Hepatocyte (in vitro differentiated cells): ENCODE results near the gene RNASE7. TPM values are rescaled to one million over a fixed set of nuclear protein-coding genes. Genes with fewer than 3 reads are reported as not detected.

Experiments used
- DNase-seq: peaks from one replicate; pipeline ENCODE4 v3.0.0-alpha.2; 2016; ENCODE audit warnings: low spot score
- H2AFZ ChIP-seq: fragments of 200-600 bp; sonication (generic); 2 replicates; pipeline ENCODE4 v1.6.0; 2016; ENCODE audit warnings: antibody characterized with exemption, mild to moderate bottlenecking
- H3K27ac ChIP-seq: fragments of 200-600 bp; sonication (generic); 2 replicates; pipeline ENCODE4 v1.5.1; 2016; ENCODE audit warnings: mild to moderate bottlenecking
- H3K27me3 ChIP-seq: fragments of 200-600 bp; sonication (generic); 2 replicates; pipeline ENCODE4 v1.6.1; 2016
- H3K36me3 ChIP-seq: fragments of 200-600 bp; sonication (generic); replicated peaks from 2 replicates; pipeline ENCODE4 v1.5.1; 2016; ENCODE audit warnings: low read depth; ENCODE audit not compliant: insufficient read depth
- H3K4me1 ChIP-seq: fragments of 200-600 bp; sonication (generic); 2 replicates; pipeline ENCODE4 v1.5.1; 2016; ENCODE audit warnings: mild to moderate bottlenecking, moderate library complexity; ENCODE audit not compliant: insufficient read depth
- H3K4me2 ChIP-seq: fragments of 200-600 bp; sonication (generic); 2 replicates; pipeline ENCODE4 v1.6.0; 2016
- H3K4me3 ChIP-seq: fragments of 200-600 bp; sonication (generic); 2 replicates; pipeline ENCODE4 v1.5.1; 2016; ENCODE audit warnings: mild to moderate bottlenecking
- H3K79me2 ChIP-seq: fragments of 200-600 bp; sonication (generic); 2 replicates; pipeline ENCODE4 v1.6.0; 2017; ENCODE audit warnings: mild to moderate bottlenecking
- H3K9me2 ChIP-seq: fragments of 200-600 bp; sonication (generic); replicated peaks from 2 replicates; pipeline ENCODE4 v1.6.0; 2017; ENCODE audit warnings: mild to moderate bottlenecking; ENCODE audit not compliant: insufficient read depth
- H3K9me3 ChIP-seq: fragments of 200-600 bp; sonication (generic); 2 replicates; pipeline ENCODE4 v1.5.1; 2016; ENCODE audit warnings: low read depth, mild to moderate bottlenecking
- H4K20me1 ChIP-seq: fragments of 200-600 bp; sonication (generic); 2 replicates; pipeline ENCODE4 v1.6.0; 2016; ENCODE audit warnings: mild to moderate bottlenecking; ENCODE audit not compliant: insufficient read depth, poor library complexity, severe bottlenecking
- EZH2 ChIP-seq: fragments of 200-600 bp; sonication (generic); IDR thresholded peaks from 2 replicates; pipeline ENCODE4 v1.6.1; 2016; ENCODE audit warnings: antibody characterized with exemption, mild to moderate bottlenecking, borderline replicate concordance
- EZH2phosphoT487 ChIP-seq: fragments of 200-600 bp; sonication (generic); IDR thresholded peaks from one replicate; pipeline ENCODE4 v1.6.1; 2018; ENCODE audit warnings: antibody characterized with exemption, mild to moderate bottlenecking, low read depth, moderate library complexity; ENCODE audit not compliant: unreplicated experiment, severe bottlenecking
- WGBS: methylation state at CpG from one replicate; pipeline ENCODE4 v1.1.6; 2016; ENCODE audit warnings: low lambda C conversion rate; ENCODE audit errors: missing lambda C conversion rate; 5-methylcytosine and 5-hydroxymethylcytosine counted together
- polyA plus RNA-seq: library from polyadenylated mRNA; unstranded; fragments of >200 nt; fragmentation: Nextera tagmentation; extraction: Ambion mirVana; gene quantifications from 2 replicates; pipeline ENCODE4 v1.2.1, GENCODE V29; 2016
- total RNA-seq: library from RNA; depleted of rRNA; stranded (reverse); fragments of >200 nt; gene quantifications from 2 replicates; pipeline ENCODE4 v1.2.3, GENCODE V29; 2014
- TF ChIP-seq, protein P1 (sequence below): fragments of 200-600 bp; sonication (generic); IDR thresholded peaks from 2 replicates; pipeline ENCODE4 v1.5.1; 2016; ENCODE audit warnings: antibody characterized with exemption, mild to moderate bottlenecking; ENCODE audit not compliant: poor library complexity

The RNASE7 gene
- total and polyA plus RNA-seq, 2 experiments from 2014 or later, result not detected

DNA sequence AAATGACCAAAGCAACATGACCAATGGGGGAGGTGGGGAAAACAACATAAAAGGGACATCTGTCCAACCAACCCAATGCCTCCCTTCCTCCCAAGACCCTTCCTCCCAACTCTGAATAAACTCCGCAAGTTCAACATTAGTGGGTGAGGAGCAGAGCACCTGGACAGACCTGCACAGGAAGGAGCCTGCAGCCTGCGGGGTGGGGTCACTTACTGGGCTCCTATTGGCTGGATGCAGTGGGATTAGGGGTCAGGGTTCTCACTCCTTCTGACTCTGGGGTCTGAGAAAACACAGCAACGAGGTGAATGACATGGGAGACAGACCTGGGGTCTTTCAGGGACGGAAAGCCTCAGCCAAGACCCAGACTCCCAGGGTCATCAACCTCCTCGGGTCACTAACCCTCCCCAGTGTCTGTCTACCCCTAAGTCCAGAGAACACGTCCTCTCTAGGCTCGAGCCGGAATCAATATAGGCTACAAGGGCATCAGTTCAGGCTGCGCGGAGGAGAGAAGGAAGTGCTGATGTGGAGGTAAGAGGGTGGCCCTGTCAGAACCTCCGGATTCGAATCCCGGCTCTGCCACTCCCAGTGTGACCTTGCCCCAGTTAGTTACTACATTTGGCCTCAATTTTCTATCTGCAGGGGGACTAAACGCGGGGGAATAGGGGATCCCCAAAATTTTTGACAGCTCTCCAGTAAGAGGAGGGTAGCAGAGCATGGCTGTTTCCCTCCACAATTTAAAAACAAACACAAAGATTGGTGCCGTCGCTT is 18.2 kb upstream of the RNASE7 start:
- H3K27me3 ChIP-seq, result no peaks in the 10 kb centered on the region
- peak overlapping the region; percentile 94 for H3K4me2 ChIP-seq
- peak overlapping the region; percentile 58 for H2AFZ ChIP-seq
- peak overlapping the region; percentile 82 for H3K27ac ChIP-seq
- 17% methylated on average over 17 of the region's 17 CpGs for WGBS
- H3K9me3 ChIP-seq, result no peaks in the 10 kb centered on the region
- H3K4me1 ChIP-seq, result peaks cover 16% of the 10 kb centered on the region
- DNase-seq, result peak; percentile 27
- no peaks in the 10 kb centered on the region for H3K9me2 ChIP-seq
- TF ChIP-seq, protein P1, sequence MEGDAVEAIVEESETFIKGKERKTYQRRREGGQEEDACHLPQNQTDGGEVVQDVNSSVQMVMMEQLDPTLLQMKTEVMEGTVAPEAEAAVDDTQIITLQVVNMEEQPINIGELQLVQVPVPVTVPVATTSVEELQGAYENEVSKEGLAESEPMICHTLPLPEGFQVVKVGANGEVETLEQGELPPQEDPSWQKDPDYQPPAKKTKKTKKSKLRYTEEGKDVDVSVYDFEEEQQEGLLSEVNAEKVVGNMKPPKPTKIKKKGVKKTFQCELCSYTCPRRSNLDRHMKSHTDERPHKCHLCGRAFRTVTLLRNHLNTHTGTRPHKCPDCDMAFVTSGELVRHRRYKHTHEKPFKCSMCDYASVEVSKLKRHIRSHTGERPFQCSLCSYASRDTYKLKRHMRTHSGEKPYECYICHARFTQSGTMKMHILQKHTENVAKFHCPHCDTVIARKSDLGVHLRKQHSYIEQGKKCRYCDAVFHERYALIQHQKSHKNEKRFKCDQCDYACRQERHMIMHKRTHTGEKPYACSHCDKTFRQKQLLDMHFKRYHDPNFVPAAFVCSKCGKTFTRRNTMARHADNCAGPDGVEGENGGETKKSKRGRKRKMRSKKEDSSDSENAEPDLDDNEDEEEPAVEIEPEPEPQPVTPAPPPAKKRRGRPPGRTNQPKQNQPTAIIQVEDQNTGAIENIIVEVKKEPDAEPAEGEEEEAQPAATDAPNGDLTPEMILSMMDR, result no peak
- no peak for TF ChIP-seq EZH2phosphoT487
- TF ChIP-seq EZH2, result no peak
- H3K79me2 ChIP-seq, result peaks cover 14% of the 10 kb centered on the region
- no peaks in the 10 kb centered on the region for H3K36me3 ChIP-seq
- peak overlapping the region; percentile 76 for H3K4me3 ChIP-seq
- H4K20me1 ChIP-seq, result no peaks in the 10 kb centered on the region

DNA sequence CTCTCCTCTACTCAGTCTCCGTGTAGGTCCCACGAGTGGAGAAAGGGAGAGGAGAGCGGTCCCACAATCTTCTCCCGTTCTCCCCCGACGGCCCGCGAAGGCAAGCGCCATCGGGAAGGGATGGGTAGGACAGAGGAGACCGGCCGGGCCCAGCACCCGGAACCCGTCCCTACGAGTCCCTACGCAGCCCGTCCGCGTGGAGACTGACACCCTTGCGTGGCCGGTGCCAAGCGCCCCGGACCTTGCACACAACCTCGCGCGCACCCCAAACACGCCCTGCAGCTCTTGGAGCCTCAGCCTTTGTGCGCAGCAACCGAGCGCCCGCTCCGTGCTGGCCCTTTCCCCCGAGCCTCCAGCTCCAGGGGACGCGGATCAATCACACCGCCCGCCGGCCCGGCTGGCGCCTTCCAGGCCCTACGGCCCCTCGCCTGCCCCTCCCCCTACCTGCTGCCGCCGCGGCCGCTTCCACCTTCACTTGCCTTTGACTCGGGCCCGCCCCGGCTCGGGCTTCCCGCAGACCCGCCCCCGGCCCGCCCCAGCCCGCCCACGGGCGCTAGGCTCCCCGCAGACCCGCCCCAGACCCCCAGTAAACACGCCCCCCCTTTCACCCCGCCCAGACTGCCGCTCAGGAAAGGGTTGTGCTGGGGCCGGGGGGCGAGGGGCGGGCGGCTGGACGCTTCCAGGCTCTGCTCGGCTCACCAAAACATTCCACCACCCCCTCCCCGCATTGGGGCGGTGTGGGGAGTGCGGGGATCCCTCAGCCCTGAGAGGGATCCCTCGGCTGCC is 17.4 kb upstream of the RNASE7 start, which contains the start of gene NDRG2:
NDRG2 (minus strand) TSS at position 477 of the 786 bp plus-strand sequence. CDS start 1,746 bp downstream, outside the sequence.
- Histone ChIP-seq H3K4me3 (peak within 1 kb of the TSS; percentile 76), H3K27me3 (no peaks in the 10 kb centered on the region), H3K79me2 (peaks cover 14% of the 10 kb centered on the region), H3K36me3 (no peaks in the 10 kb centered on the region), H3K9me2 (no peaks in the 10 kb centered on the region), H4K20me1 (no peaks in the 10 kb centered on the region), H3K4me1 (peaks cover 16% of the 10 kb centered on the region), H3K4me2 (peak within 1 kb of the TSS; percentile 94), H3K9me3 (no peaks in the 10 kb centered on the region), H2AFZ (peak within 1 kb of the TSS; percentile 58), H3K27ac (peak within 1 kb of the TSS; percentile 82)
- TF ChIP-seq EZH2 (no peak), EZH2phosphoT487 (no peak)
- TF ChIP-seq, protein P1, result no peak
- under 1% methylated on average over 45 of the region's 72 CpGs for WGBS
- DNase-seq, result peak; percentile 92

DNA sequence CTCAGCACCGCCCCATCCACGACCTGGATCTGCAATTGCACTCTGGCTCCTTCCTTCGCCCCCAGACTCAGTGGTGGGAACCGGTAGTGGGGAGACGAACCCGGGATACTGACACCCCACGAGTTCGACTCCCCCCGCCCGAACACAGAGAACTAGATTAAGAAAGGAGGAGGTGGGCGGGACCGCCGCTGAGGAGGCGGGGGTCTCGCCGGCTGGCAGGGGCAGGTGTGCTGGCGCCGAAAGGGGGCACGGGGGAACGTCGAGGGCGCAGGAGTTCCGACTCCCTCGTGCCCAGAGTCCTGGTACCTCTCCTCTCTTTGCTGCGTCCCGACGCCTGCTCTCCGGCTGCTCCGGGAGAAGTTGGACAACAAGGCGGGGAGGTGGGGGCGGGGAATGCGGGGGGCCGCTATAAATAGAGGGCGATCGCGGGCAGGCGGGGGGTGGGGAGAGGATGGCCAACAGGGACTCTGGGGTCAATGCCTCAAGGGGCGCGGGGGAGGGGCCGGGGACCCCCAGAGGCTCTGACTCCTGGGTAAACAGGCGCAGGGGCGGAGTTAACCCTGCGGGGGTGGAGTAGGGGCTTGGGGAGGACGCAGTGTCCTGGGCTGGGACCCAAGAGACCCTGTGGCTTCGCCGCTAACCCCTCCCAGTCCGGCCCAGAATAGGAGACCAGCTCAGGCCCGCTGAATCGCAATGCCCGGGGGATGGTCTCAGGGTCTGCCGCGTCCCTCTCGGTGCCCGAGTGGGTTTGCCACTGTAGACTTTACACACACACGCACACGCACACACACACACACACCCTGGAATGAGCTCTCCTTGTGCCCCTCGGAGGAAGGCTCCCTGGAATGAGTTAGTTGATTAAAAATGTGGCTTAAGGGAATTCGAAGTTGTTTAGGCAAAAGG is 16.5 kb upstream of the RNASE7 start:
- no peaks in the 10 kb centered on the region for H3K9me3 ChIP-seq
- peak overlapping the region; percentile 58 for H2AFZ ChIP-seq
- H3K27me3 ChIP-seq, result no peaks in the 10 kb centered on the region
- H3K4me1 ChIP-seq, result peaks cover 16% of the 10 kb centered on the region
- peaks cover 14% of the 10 kb centered on the region for H3K79me2 ChIP-seq
- peak overlapping the region; percentile 94 for H3K4me2 ChIP-seq
- H4K20me1 ChIP-seq, result no peaks in the 10 kb centered on the region
- no peaks in the 10 kb centered on the region for H3K9me2 ChIP-seq
- TF ChIP-seq EZH2, result no peak
- TF ChIP-seq EZH2phosphoT487, result no peak
- TF ChIP-seq, protein P1, result no peak
- H3K4me3 ChIP-seq, result peak overlapping the region; percentile 76
- H3K36me3 ChIP-seq, result no peaks in the 10 kb centered on the region
- peak overlapping the region; percentile 82 for H3K27ac ChIP-seq
- peak; percentile 54 for DNase-seq
- WGBS, result 5% methylated on average over 36 of the region's 58 CpGs
